WI38 (cell line): ENCODE data around the gene TSKU.

Source experiments
- H3K4me3 ChIP-seq: 2 replicates; pipeline ENCODE4 v1.5.1; 2011; ENCODE audit warnings: low read depth, mild to moderate bottlenecking, control low read depth, low read length
- TF ChIP-seq, protein P1 (sequence below): IDR thresholded peaks from 2 replicates; pipeline ENCODE4 v1.5.1; 2012; ENCODE audit warnings: low read depth, mild to moderate bottlenecking, control low read depth, low read length

TSKU gene

DNA sequence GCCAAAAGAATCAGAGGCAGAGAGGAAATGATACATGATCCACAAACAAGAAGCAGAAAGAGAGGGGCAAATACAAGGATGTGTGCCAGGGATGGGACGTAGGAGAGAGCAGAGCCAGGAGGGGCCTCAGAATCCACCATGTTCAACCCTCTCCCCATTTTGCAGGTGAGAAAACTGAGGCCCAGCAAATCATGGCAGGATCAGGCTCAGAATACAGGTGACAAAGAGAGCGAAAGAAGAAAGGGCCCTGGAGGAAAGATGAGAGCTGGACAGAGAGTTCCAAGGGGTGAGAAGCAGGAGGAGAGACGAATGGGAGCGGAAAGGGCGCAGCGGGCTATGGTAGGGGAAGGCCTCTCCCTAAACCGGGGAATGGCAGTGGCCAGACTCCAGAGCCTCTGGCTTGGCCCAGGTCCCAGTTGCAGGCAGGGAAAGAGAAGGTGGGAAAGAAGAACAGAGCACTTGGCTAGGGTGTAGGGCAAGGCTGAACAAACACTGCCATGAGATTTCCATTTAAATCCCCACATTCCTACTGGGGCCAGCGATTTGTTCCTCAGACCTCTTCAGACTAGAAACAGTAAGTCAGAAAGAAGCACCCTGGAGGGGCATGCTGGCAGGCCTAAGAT is 44.4 kb upstream of the TSKU start:
- no peak overlapping the region for H3K4me3 ChIP-seq
- TF ChIP-seq, protein P1, sequence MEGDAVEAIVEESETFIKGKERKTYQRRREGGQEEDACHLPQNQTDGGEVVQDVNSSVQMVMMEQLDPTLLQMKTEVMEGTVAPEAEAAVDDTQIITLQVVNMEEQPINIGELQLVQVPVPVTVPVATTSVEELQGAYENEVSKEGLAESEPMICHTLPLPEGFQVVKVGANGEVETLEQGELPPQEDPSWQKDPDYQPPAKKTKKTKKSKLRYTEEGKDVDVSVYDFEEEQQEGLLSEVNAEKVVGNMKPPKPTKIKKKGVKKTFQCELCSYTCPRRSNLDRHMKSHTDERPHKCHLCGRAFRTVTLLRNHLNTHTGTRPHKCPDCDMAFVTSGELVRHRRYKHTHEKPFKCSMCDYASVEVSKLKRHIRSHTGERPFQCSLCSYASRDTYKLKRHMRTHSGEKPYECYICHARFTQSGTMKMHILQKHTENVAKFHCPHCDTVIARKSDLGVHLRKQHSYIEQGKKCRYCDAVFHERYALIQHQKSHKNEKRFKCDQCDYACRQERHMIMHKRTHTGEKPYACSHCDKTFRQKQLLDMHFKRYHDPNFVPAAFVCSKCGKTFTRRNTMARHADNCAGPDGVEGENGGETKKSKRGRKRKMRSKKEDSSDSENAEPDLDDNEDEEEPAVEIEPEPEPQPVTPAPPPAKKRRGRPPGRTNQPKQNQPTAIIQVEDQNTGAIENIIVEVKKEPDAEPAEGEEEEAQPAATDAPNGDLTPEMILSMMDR: no peak

DNA sequence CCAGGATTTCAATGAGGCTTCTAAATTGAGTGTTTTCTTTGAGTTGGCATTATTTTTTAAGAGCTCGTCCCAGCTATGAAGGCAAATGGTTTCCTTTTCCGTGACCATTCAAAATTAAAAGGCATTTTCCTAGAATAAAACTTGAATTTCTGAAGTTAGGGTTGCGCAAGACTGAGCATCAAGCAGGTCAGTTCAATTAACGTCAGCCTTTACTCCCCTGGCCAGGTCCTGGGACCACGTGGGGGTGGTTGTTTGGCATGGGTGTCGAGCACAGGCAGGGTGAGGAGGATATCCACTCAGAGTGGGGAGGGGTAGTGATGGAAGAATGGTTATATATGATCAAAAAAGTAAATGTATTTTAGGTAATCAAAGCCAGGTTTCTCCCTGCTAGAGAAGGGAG is 43.4 kb upstream of the TSKU start:
- H3K4me3 ChIP-seq: no peak overlapping the region
- TF ChIP-seq, protein P1: no peak

DNA sequence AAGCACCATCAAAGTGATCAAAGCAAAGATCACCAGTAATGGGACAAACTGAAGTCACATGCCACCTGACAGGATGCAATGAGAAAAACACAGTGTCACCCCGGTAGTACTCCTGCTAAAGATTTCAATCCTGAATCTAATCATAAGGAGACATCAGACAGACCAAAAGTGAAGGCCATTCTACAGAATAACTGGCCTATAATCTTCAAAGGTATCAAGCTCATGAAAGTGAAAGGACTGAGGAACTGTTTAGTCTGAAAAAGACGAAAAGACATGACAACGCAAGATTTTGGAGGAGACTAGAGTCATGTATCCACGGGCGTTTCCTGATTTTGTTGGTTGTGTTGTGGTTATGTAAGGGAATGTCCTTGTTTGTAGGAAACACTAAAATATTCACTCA is 42.4 kb upstream of the TSKU start:
- TF ChIP-seq, protein P1: no peak
- H3K4me3 ChIP-seq: no peak overlapping the region

DNA sequence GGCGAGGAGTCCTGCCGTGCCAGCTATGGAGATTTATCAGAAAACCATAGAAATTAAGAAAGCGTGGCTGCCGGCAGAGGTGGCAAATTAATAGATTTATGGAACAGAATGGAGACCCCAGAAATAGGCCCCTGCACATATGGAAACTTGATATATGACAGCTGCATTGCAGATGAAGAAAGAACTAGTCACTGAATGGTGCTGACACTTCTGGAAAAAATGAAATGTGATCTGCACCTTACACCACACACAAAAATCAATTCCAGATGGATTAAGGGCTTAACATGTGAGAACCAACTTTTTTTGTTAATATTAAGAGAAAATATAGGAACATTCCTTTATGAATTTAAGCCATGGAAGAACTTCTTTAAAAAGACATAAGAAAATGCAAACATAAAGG is 40.3 kb upstream of the TSKU start:
- TF ChIP-seq, protein P1: no peak
- no peak overlapping the region for H3K4me3 ChIP-seq

DNA sequence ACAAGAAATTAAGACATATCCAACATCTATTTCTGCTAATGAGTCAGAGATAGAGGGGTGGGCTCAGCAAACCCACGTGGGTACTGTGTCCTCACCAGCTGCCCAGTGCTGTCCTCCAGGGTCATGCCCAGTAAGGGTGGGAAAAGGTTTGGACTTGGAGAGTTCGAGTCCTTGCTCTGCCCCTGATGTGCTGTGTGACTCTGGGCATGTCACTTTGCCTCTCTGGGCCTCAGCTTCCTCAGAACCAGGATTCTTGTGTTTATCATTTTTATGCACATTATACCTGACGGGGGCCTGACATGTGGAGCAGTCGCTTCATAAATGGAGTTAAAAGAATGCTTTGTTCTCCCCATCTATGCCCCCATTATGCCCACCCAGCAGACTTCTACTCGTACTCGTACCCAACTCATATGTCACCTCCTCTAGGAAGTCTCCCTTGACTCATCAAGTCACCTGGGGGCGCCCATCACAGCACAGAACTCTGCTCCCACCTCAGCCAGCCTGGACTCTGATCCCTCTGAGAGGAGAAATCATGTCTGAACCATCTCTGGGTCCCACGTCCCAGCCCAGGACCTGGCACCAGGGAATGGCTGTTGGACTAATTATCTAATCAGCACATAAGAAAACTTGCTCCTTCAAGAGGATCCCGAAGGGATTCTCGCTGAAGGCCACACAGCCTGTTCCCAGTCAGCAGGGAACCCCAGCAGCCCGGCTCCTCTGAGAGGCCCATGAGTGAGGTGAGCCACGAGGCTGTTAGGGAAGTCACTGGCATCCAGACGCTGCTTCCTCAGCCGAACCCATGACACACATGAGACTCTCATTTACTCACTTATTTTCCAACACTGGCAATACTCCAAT is 38.7 kb upstream of the TSKU start:
- H3K4me3 ChIP-seq: no peak overlapping the region
- TF ChIP-seq, protein P1: no peak

DNA sequence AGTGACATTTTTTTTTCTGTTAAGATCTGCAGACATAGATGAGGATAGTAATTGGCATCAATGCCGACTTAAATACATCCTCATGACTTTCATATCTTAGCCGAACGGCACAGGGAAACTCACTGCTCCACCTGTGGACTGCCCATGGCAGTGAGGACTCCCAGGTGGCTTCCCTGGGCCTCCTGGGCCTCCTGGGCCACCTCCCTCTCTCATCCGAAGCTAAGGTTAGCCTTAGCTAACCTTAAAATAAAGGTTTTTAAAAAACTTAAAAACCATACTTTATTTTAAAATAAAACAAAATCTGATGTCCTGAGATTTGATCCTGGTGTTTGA is 38.1 kb upstream of the TSKU start:
- H3K4me3 ChIP-seq: no peak overlapping the region
- TF ChIP-seq, protein P1: no peak

DNA sequence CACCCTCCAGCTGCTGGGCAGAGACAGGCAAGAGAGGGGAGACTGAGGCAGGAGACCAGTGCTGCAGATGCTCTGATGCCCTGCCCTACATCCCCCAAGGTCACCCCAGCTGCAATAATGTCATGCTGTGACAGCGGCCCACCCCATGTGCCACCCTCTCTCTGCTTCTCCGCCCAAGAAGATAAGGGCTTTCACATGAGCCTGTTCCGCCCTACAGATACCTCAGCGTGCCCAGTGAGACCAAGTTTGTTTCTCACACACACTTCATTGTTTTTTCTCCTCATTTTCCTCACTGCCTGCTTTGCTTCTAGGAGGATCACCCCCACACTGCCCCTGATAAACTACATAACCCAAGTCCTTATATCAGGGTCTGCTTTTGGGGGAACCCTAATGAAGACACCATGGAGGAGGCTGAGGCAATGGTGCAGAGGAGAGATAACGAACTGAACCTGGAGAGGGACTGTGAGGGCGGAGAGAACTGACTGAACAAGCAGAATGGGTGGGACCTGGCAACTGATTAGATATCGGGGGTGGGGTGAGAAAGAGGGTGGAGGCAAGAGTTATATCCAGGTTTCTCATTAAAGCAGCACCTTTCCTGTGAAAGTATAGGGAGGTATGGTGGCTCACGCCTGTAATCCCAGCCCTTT is 37.5 kb upstream of the TSKU start:
- H3K4me3 ChIP-seq: no peak overlapping the region
- TF ChIP-seq, protein P1: no peak
